Effector CD4-positive, alpha-beta T cell (primary cell): ENCODE measurements around the gene TASOR.

ENCODE experiments used
- DNase-seq: peaks from one replicate; pipeline ENCODE4 v3.0.0-alpha.2; 2020

Gene TASOR

DNA sequence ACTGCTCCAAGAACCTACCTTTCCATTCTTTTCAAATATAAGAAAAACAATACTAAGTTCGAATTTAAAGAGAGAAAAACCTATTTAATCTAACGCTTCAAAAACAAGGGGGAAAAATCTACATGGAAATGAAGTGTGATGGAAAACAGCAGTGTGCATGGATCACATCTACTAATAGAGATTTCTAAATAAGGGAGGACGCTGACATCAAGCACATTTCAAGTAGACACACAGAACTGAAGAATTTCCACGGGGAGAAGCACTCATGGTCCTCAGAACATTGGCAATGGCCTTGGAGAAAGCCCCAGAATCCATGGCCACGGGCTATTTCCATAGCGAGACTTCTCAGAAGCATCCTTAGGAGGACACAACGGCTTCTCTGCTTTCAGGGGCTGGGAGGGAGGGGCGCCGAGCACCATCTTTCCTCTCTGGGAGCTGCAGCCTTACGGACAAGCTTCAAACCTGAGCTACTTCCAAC lies 1.0 kb downstream of the TASOR start:
- DNase-seq: no peak

DNA sequence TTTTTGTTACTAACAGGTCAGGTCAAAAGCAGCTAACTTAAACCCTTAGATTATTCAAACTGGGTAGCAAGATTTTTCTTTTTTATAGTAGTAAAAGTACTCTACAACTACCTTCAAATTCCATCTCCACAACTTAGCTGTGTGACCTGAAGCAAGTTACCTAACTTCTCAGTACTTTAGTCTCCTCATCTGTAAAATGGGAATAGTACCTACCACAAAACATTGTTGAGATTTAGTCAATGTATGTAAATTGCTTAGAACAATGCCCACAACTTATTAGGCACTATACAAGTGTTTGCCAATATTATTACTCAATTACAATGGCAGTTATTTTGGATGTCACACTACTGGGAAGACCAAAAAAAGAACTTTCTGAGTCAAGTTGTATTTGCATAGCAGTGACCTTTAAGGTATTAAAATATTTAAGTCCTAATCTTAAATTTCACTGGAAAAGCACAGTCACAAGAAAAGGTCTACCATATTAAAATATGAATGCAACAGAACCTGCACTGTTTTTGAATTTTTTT lies 2.9 kb downstream of the TASOR start:
- no peak for DNase-seq

- DNase-seq: no peak
Observed at GRCh38 chr3:56677286-56677685, 5.8 kb downstream of the TASOR start.

DNA sequence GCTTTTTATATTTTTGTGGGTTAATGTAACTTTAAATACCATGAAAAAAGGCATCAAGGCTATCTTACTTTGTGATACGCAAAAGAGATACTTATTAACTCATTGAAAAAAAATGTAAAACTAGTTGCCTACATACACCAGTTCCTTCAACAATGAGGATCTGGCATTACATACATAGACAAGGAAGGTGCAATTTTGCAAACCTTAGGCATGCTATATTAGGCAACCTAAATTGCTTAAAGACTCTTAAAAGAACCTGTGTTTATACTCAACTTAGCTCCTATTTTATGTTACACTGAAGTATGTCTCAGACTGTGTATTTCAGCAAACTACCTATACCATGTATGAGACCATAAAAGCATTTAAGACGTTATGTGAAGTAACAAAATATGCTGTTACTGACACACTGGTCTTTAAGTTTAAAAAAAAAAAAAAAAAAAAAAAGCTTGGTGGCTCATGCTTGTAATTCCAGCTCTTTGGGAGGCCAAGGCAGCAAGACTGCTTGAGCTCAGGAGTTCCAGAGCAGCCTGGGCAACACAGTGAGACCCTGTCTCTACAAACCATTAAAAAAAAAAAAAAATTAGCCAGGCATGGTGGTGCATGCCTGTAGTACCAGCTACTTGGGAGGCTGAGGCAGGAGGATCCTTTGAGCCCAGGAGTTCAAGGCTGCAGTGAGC lies 9.1 kb downstream of the TASOR start:
- no peak for DNase-seq

DNA sequence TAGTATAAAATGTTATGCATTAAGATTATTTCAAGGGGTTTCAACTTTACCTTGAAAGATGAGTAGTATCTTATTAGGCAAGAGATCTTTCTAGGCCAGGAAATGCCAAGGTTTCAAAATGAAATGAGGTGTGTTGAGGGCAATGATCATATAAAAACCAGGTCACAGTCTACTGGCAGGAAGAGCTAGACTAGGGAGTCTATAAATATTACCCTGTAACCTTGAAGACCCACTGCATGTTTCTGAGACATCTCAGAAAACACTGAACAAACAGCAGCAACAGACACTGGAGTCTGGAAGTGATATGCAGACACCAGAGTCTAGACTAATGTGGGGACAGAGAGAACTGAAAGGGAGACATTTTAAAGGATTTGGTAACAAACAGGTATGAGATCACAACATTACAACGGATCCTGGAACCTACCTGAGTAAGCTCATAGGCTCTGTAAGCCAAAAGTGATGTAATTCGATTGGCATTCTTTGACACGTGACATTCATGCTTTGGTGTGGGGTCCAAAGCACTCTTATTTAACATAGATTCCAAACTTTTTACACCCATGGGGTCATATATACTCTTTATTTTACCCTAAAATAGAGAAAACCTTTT lies 15.0 kb downstream of the TASOR start:
- DNase-seq: no peak

DNA sequence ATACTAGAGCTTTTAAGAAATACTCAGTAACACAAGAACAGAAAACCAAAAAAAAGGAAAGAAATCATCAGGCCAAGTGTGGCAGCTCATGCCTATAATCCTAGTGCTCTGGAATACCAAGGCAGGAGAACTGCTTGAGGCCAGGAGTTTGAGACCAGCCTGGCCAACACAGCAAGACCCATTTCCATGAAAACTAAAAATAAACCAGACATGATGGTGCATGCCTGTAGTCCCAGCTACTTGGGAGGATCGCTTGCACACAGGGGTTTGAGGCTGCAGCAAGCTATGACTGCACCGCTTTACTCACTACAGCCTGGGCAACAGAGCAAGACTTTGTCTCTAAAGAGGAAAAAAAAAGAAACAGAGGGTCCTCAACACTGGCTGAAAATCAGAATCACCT lies 18.2 kb downstream of the TASOR start:
- no peak for DNase-seq

DNA sequence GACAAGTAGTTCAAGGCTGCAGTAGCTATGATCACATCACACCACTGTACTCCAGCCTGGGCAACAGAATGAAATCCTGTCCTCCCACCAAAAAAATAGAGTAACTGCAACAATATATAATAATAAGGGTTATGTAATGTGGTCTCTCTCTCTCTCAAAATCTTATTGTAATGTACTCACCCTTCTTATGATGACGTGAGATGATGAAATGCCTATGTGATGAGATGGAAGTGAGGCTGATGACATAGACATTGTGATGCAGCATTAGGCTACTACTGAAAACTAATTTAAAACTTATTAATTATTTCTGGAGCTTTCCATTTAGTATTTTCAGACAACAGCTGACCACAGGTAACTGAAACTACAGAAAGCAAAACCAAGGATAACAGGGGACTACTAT lies 27.4 kb downstream of the TASOR start:
- no peak for DNase-seq

DNA sequence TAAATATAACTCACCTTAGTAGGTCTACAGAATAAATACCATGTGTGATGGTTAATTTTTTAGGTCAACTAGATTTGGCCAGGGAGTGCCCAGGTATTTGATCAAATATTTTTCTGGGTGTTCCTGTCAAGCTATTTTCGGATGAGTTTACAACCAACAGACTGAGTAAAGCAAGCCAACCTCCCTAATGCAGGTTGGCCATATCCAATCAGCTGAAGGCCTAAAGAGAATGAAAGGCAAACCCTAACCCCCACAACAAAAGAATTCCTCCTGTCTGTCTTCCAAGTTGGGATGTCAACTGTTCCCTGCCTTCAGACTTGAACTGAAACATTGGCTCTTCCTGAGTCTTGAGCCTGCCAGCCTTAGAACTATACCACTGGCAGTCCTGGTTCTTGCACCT lies 28.6 kb downstream of the TASOR start:
- no peak for DNase-seq

DNA sequence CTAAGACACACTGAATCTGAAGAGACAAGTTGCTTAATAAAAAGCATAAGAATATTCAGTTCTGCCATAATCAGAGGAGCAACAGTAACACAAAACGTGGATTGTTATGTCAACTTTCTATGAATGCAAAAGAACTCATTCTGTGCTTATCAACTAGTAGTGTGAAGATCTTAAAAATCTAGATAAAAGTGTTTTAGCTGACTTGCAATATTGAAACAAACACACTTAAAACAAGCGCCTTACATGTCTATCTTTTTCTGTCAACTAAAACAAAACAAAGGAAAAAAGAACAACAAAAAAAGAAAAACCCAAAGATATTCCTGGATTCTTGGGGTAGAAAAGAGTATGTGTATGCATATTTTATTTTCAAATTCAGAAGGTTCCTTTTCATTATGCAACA lies 37.7 kb downstream of the TASOR start:
- DNase-seq: no peak

- no peak for DNase-seq
Observed at GRCh38 chr3:56633602-56634535, 49.2 kb downstream of the TASOR start.
